Stimulated activated CD4-positive, alpha-beta T cell treated with anti-CD3 and anti-CD28 coated beads, TNF-alpha, amount 100 ng/mL, for 48 hours (primary cell): ENCODE data around the gene PLXDC2.

Source experiments
- DNase-seq, 3 donors: peaks; one replicate each; pipeline ENCODE4 v3.0.0-alpha.2; 2020; ENCODE audit warnings: low read depth in 3 of 3

PLXDC2 gene

GRCh38 chr10:20271490-20271889 is 455.3 kb downstream of the PLXDC2 start:
- no peak for DNase-seq

DNA sequence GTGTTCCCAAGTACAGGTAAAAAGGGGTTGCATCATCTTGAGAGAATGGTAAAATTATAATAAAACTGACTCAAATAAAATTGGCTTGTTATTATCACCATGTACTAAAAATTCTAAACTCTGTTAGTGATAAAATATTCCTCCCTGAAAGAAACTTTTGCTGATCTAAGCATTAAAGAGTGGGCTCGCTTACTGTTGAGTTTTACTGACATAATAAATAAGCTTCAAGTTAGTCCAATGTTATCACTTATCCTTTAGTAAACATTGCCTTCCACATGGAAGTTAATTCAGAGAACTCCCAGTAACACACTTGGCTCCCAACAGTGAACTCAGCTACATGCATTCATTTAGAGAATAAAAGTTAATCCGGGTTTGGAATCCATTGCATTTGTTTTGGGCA is 456.4 kb downstream of the PLXDC2 start:
- no peak for DNase-seq

GRCh38 chr10:20274571-20274970 is 458.3 kb downstream of the PLXDC2 start:
- no peak for DNase-seq

- no peak for DNase-seq
Observed at GRCh38 chr10:20276127-20276979, 460.1 kb downstream of the PLXDC2 start.

DNA sequence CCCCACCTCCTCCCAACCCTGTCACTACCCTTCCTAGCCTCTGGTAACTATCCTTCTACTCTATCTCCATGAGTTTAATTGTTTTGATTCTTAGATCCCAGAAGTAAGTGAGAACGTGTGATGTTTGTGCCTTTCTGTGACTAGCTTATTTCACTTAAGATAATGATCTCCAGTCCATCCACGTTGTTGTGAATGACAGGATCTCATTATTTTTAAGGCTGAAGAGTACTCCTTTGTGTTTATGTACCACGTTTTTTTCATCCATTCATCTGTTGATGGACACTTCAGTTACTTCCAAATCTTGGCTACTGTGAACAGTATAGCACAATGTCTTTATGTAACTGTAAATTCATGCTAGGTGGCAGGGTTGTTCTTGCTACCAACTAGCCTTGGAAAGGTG is 461.6 kb downstream of the PLXDC2 start:
- DNase-seq, result no peak

- DNase-seq, result no peak
Observed at GRCh38 chr10:20281579-20281978, 465.3 kb downstream of the PLXDC2 start.

DNA sequence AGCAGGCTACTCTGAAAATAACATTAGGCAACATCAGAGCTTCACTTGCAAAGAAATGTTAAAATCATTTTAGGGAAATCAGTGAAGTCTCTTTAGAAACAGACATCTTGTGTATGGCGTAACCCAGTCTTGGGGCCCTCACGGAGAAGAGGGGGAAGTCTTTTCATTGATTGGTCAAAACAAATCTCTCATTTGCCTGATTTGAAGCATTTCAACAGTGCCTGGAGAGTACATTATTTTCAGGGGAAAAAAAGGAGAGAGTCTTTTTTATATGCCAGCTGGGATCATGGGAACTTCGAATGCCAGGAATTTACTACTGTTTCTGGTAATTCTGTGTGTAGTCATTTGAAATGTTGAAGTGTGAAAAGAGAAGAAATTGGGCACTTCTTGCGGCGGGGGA is 471.4 kb downstream of the PLXDC2 start:
- DNase-seq, result no peak

GRCh38 chr10:20288060-20288459 is 471.8 kb downstream of the PLXDC2 start:
- no peak for DNase-seq

- DNase-seq, result no peak
Observed at GRCh38 chr10:20289070-20289828, 473.0 kb downstream of the PLXDC2 start.

- DNase-seq, result no peak
Observed at GRCh38 chr10:20298417-20298816, 482.2 kb downstream of the PLXDC2 start.

DNA sequence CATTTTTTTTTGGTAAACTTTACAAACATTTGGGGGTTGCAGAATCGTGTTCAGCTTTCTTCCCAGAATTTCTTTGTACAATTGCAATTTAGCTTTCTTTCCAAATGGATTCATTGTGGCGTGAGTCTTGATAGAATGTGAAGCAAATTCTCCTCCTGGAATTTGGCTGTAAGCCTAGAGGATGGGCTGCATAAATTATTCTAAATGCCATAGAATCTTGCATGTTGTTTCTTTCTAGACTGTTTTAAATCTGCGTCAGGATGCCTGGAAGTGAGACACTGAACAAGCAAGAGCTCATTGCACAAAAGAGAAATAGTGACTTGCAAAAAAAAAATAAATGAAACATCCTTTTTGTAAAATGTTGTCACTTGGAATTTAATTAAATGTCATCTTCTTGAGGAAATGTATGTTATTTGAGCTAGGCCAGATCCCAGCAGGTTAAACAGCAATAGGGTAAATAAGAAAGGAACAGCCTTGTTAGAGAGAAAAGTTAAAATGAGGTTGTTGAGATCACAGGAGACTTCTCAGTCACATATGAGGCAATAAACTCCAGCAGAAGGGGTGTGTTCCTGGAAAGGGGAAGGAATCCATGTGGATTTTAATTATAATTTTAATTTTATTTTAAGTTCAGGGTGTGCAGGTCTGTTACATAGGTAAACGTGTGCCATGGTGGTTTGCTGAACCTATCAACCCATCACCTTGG is 483.0 kb downstream of the PLXDC2 start:
- DNase-seq, result no peak

GRCh38 chr10:20300735-20301134 is 484.5 kb downstream of the PLXDC2 start:
- DNase-seq, result no peak

- no peak for DNase-seq
Observed at GRCh38 chr10:20302033-20302432, 485.8 kb downstream of the PLXDC2 start.

DNA sequence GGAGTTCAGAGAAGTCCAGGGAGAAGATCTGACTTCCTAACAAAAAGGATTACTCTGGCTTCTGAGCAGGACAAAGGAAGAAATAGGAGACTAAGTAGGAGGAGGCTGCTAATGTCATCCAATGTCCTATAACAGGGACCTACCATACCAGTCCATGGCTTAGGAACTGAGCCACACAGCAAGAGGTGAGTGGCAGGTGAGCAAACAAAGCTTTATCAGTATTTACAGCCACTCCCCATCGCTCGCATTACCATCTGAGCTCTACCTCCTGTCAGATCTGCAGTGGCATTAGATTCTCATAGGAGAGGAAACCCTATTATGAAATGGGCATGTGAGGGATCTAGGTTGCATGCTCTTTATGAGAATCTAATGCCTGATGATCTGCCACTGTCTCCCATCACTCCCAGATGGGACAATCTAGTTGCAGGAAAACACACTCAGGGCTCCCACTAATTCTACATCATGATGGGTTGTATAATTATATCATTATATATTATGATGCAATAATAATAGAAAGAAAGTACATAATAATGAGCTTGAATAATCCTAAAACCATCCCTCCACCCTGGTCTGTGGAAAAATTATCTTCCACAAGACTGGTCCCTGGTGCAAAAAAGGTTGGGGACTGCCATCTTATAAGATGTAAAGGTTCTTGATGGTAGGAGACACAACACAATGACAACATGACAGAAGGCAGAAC is 487.4 kb downstream of the PLXDC2 start:
- DNase-seq, result no peak

DNA sequence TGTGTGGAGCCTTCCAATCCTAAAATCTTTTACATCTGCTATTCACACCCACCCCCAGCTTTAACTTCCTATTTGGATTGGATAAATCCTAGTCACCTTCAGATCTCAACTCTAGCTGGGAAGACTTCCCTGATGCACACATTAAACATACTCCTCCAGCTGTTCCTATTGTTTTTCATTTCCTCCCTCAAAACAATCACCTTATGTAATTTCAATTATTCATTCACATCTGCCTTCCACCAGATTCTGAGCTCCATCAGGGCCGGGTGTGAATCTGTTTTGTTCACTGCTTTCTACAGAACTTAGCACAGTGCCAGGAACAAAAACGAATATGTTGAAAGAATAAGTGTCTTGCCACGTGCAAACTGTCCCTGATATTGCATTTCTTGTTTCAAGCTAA is 497.4 kb downstream of the PLXDC2 start:
- no peak for DNase-seq

- no peak for DNase-seq
Observed at GRCh38 chr10:20314431-20314830, 498.2 kb downstream of the PLXDC2 start.

GRCh38 chr10:20327954-20328353 is 511.7 kb downstream of the PLXDC2 start:
- DNase-seq, result no peak

GRCh38 chr10:20330246-20330645 is 514.0 kb downstream of the PLXDC2 start:
- DNase-seq, result no peak

DNA sequence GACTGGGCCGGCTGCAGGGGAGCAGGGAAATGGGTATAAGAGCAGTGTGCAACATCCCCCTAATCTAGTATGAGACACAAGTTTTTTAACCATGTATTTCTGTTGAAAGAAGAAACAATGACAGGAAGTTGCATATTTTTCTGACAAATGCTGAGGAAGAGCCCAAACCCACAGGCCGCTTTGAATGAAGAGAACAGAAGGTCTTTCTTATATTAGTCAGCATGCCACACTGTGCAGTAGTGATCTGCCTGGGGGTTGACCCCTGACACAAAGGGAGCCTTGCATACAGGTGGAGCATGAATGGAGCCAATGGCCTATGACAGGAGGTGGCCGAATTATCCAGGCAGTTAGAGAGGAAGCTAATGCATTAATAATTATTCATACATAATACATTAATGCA is 518.3 kb downstream of the PLXDC2 start:
- DNase-seq, result no peak
